CD4-positive, CD25-positive, alpha-beta regulatory T cell (primary cell): ENCODE data around the gene SPCS1. TPM values are rescaled to one million over a fixed set of nuclear protein-coding genes. Genes with fewer than 3 reads are reported as not detected.
"Not testable (repeated sequence)": the region's sequence is repeated elsewhere in the genome, so short reads cannot be mapped to it uniquely, and the experiment has no call there.

Source experiments
- ATAC-seq, 2 donors: fragments of 150-1000 bp; cut with Tn5 transposase; one replicate each; pipeline ENCODE4 v1.10.0; 2021; ENCODE audit warnings: low read depth in 2 of 2, moderate number of reproducible peaks in 2 of 2, moderate library complexity in 1 of 2
- DNase-seq, 3 donors: peaks; one replicate each; pipeline versions ENCODE4 v3.0.0 to v3.0.0-alpha.2; 2012 to 2022; ENCODE audit warnings: mixed read lengths in 1 of 3
- H3K27ac ChIP-seq: one replicate; pipeline ENCODE4 v1.7.0; 2013; ENCODE audit warnings: mild to moderate bottlenecking, low read length; ENCODE audit not compliant: insufficient read depth, poor library complexity, severe bottlenecking
- H3K27me3 ChIP-seq: one replicate; pipeline ENCODE4 v1.7.0; 2013; ENCODE audit warnings: low read length; ENCODE audit not compliant: control insufficient read depth, insufficient read depth
- H3K36me3 ChIP-seq: one replicate; pipeline ENCODE4 v1.7.0; 2013; ENCODE audit warnings: mild to moderate bottlenecking, low read length, moderate library complexity; ENCODE audit not compliant: control insufficient read depth, insufficient read depth
- H3K4me1 ChIP-seq: 2 replicates; pipeline ENCODE4 v1.7.0; 2013; ENCODE audit warnings: mild to moderate bottlenecking, low read length; ENCODE audit not compliant: insufficient read depth, control insufficient read depth, poor library complexity, severe bottlenecking
- H3K4me3 ChIP-seq: one replicate; pipeline ENCODE4 v1.7.0; 2013; ENCODE audit warnings: low read depth, mild to moderate bottlenecking, low read length, moderate library complexity
- H3K9me3 ChIP-seq, 2 experiments: 1 replicate in 1 of 2; 2 replicates in 1 of 2; pipeline ENCODE4 v1.7.0; 2013; ENCODE audit warnings: low read length in 2 of 2, mild to moderate bottlenecking in 1 of 2, moderate library complexity in 1 of 2; ENCODE audit not compliant: control insufficient read depth in 2 of 2
- H3K27ac Mint-ChIP-seq, 3 donors: one replicate each; pipeline ENCODE4 v1.8.0; 2020 to 2022; ENCODE audit warnings: mild to moderate bottlenecking in 3 of 3, mixed read lengths in 3 of 3, moderate library complexity in 2 of 3
- H3K27me3 Mint-ChIP-seq: one replicate; pipeline ENCODE4 v1.8.0; 2022; ENCODE audit warnings: mild to moderate bottlenecking, mixed read lengths
- H3K36me3 Mint-ChIP-seq: one replicate; pipeline ENCODE4 v1.8.0; 2020; ENCODE audit warnings: mixed read lengths
- H3K4me1 Mint-ChIP-seq, 4 donors: one replicate each; pipeline ENCODE4 v1.8.0; 2020 to 2022; ENCODE audit warnings: mixed read lengths in 4 of 4, mild to moderate bottlenecking in 1 of 4
- H3K4me3 Mint-ChIP-seq, 4 donors: one replicate each; pipeline ENCODE4 v1.8.0; 2020 to 2022; ENCODE audit warnings: mild to moderate bottlenecking in 4 of 4, mixed read lengths in 4 of 4, moderate library complexity in 3 of 4
- H3K9me3 Mint-ChIP-seq, 7 donors: one replicate each; pipeline ENCODE4 v1.8.0; 2020 to 2022; ENCODE audit warnings: mixed read lengths in 7 of 7, mild to moderate bottlenecking in 3 of 7, moderate library complexity in 2 of 7
- polyA plus RNA-seq, 4 donors: library from polyadenylated mRNA; unstranded; fragments of 300-500 nt; fragmentation: Illumina TruSeq; gene quantifications; one replicate each; pipeline ENCODE4 v1.2.3, GENCODE V29; 2021
- total RNA-seq: library from RNA; stranded (reverse); gene quantifications from one replicate; pipeline ENCODE4 v1.2.3, GENCODE V29; 2022

SPCS1 gene
- total and polyA plus RNA-seq, 5 donors from 2014 or later = 57.6 to 318 (median 307) TPM

DNA sequence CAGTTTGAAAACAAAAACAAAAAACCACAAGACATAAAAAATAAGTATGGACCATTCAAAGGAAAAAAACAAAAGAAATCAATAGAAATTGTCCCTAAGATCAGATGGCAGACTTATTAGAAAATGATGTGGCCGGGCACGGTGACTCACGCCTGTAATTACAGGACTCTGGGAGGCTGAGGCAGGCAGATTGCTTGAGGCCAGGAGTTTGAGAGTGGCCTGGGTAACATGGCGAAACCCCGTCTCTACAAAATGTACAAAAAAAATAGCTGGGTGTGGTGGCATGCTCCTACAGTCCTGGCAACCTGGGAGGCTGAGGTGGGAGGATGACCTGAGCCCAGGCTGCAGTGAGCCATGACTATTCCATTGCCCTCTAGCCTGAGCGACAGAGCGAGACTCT lies 16.6 kb downstream of the SPCS1 start:
- H3K36me3 ChIP-seq = no peaks in the 10 kb centered on the region
- H3K4me3 ChIP-seq = no peak overlapping the region
- Mint-ChIP-seq H3K36me3 (peaks cover 9% of the 10 kb centered on the region), H3K27me3 (no peaks in the 10 kb centered on the region), H3K4me3 (no peak overlapping the region), H3K9me3 (peaks cover 0 to 5% (median 0%) of the 10 kb centered on the region in 7 donors), H3K4me1 (peaks cover 10 to 22% (median 12%) of the 10 kb centered on the region in 4 donors), H3K27ac (peak overlapping the region in 1 of 3 donors; percentile 82)
- peaks cover 15% of the 10 kb centered on the region for H3K4me1 ChIP-seq
- DNase-seq (no peak), ATAC-seq (no peak)
- no peaks in the 10 kb centered on the region for H3K9me3 ChIP-seq
- no peaks in the 10 kb centered on the region for H3K27me3 ChIP-seq
- H3K27ac ChIP-seq = no peak overlapping the region

DNA sequence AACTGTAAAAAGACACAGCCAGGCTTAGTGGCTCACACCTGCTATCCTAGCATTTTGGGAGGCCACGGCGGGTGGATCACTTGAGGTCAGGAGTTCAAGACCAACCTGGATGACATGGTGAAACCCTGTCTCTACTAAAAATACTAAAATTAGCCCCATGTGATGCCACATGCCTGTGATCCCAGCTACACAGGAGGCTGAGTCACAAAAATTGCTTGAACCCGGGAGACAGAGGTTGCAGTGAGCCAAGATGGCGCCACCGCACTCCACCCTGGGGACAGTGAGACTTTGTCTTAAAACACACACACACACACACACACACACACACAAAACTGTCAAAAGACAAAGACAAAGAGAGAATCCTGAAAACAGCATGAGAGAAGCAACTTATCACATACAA lies 18.0 kb downstream of the SPCS1 start:
- ATAC-seq = no peak
- no peaks in the 10 kb centered on the region for H3K36me3 ChIP-seq
- Mint-ChIP-seq H3K27me3 (no peaks in the 10 kb centered on the region), H3K4me1 (peaks cover 10 to 22% (median 12%) of the 10 kb centered on the region in 4 donors), H3K9me3 (peaks cover 0 to 5% (median 1%) of the 10 kb centered on the region in 7 donors), H3K27ac (no peak overlapping the region), H3K36me3 (peaks cover 15% of the 10 kb centered on the region), H3K4me3 (no peak overlapping the region)
- H3K9me3 ChIP-seq = no peaks in the 10 kb centered on the region
- no peak overlapping the region for H3K4me3 ChIP-seq
- H3K4me1 ChIP-seq = peaks cover 15% of the 10 kb centered on the region
- H3K27ac ChIP-seq = no peak overlapping the region
- H3K27me3 ChIP-seq = no peaks in the 10 kb centered on the region
- DNase-seq = no peak

DNA sequence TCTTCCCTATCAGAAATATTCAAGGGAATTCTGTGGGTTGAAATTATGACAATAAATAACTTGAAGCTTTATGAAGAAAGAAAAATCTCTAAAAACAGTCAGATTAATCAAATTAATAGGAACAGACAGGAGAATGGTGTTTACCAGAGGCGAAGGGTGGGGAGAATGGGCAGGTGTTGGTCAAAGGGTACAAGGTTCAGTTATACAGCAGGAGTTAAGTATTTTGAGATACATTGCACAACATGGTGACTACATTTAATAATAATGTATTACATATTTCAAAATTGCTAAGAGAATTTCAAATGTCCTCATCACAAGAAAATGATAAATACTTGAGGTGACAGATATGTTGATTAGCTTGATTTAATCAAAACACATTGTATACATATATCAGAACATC lies 18.6 kb downstream of the SPCS1 start:
- Mint-ChIP-seq H3K4me1 (peaks cover 10 to 22% (median 12%) of the 10 kb centered on the region in 4 donors), H3K27ac (no peak overlapping the region), H3K4me3 (no peak overlapping the region), H3K27me3 (no peaks in the 10 kb centered on the region), H3K36me3 (peaks cover 18% of the 10 kb centered on the region), H3K9me3 (peaks cover 0 to 6% (median 3%) of the 10 kb centered on the region in 7 donors)
- DNase-seq (no peak), ATAC-seq (no peak)
- H3K4me3 ChIP-seq = no peak overlapping the region
- H3K36me3 ChIP-seq = no peaks in the 10 kb centered on the region
- H3K4me1 ChIP-seq = peaks cover 15% of the 10 kb centered on the region
- no peaks in the 10 kb centered on the region for H3K27me3 ChIP-seq
- peaks cover 0 to 6% of the 10 kb centered on the region in 2 experiments for H3K9me3 ChIP-seq
- no peak overlapping the region for H3K27ac ChIP-seq

DNA sequence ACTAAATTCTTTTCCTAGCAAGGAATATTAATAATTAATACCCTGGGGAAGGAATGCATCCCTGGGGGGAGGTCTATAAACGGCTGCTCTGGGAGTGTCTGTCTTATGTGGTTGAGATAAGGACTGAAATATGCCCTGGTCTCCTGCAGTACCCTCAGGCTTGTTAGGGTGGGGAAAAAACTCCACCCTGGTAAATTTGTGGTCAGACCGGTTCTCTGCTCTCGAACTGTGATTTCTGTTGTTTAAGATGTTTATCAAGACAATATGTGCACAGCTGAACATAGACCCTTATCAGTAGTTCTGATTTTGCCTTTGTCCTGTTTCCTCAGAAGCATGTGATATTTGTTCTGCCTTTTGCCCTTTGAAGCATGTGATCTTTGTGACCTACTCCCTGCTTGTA lies 22.8 kb downstream of the SPCS1 start:
- H3K27me3 Mint-ChIP-seq, DNase-seq, H3K4me1 ChIP-seq, H3K4me3 ChIP-seq, H3K4me1 Mint-ChIP-seq, H3K27me3 ChIP-seq, H3K27ac Mint-ChIP-seq, H3K27ac ChIP-seq, H3K4me3 Mint-ChIP-seq, ATAC-seq: not testable (repeated sequence)
- H3K36me3 ChIP-seq = peaks cover 24% of the 10 kb centered on the region
- Mint-ChIP-seq H3K36me3 (peaks cover 43% of the 10 kb centered on the region), H3K9me3 (peaks cover 0 to 26% (median 9%) of the 10 kb centered on the region in 7 donors)
- H3K9me3 ChIP-seq = peaks cover 0 to 12% of the 10 kb centered on the region in 2 experiments

DNA sequence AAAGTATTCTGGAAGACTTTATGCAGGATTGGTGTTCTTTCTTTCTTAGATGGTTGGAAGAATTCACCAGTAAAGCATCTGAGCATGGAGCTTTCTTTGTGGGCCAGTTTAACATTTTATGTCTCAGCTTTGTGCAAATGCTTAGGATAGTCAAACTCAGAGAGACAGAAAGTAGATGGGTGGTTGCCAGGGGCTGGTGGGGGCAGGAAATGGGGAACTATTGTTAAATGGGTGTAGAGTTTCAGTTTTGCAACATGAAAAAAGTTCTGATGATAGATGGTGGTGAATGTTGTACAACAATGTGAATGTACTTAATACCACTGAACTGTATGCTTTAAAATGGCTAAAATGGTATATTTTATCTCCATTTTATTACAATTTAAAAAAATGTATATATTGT lies 24.8 kb downstream of the SPCS1 start:
- Mint-ChIP-seq H3K27me3 (no peaks in the 10 kb centered on the region), H3K9me3 (peaks cover 0 to 26% (median 9%) of the 10 kb centered on the region in 7 donors), H3K36me3 (peaks cover 52% of the 10 kb centered on the region), H3K27ac (no peak overlapping the region), H3K4me1 (peaks cover 0 to 7% (median 0%) of the 10 kb centered on the region in 4 donors), H3K4me3 (no peak overlapping the region)
- no peak overlapping the region for H3K27ac ChIP-seq
- H3K4me3 ChIP-seq = no peak overlapping the region
- no peak for ATAC-seq
- H3K9me3 ChIP-seq = peaks cover 0 to 12% of the 10 kb centered on the region in 2 experiments
- peaks cover 26% of the 10 kb centered on the region for H3K36me3 ChIP-seq
- H3K4me1 ChIP-seq = no peaks in the 10 kb centered on the region
- no peaks in the 10 kb centered on the region for H3K27me3 ChIP-seq
- peak in 1 of 3 donors; percentile 38 for DNase-seq

DNA sequence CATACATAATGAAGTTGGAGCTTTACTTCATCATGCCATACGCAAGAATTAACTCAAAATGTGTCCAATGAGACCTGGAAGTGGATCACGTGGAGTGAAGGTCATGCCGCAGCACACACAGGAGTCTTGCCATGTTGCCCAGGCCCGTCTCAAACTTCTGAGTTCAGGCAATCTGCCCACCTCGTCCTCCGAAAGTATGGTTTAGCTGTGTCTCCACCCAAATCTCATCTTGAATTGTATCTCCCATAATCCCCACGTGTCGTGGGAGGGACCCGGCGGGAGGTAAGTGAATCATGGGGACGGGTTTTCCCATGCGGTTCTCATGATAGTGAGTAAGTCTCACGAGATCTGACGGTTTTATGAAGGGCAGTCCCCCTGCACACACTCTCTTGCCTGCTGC lies 25.7 kb downstream of the SPCS1 start:
- H3K4me1 Mint-ChIP-seq = peaks cover 0 to 7% (median 0%) of the 10 kb centered on the region in 4 donors

DNA sequence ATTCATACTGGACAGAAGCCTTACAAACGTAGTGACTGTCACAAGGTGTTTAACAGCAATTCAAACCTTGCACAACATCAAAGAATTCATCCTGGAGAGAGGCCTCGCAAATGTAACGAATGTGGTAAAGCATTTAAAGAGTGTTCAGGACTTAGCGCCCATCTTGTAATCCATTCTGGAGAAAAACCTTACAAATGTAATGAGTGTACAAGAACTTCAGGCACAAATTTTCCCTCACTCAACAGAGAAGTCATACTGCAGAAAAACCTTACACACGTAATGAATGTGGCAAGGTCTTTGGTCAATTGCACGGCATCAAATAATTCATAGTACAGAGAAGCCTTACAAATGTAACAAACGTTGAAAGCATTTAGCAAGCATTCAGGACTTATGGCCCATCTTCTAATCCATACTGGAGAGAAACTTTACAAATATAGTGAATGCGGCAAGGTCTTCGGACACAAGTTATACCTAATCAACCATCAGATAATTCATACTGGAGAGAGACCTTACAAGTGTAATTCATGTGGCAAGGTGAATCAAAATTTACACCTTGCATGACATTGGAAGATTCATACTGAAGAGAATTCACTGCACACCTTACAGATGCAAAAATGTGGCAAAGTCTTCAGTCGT lies 27.5 kb downstream of the SPCS1 start:
- Histone ChIP-seq H3K9me3 (peaks cover 0 to 12% of the 10 kb centered on the region in 2 experiments), H3K4me1 (no peaks in the 10 kb centered on the region), H3K36me3 (peaks cover 33% of the 10 kb centered on the region), H3K27ac (no peak overlapping the region), H3K27me3 (no peaks in the 10 kb centered on the region), H3K4me3 (no peak overlapping the region)
- Mint-ChIP-seq H3K36me3 (peaks cover 57% of the 10 kb centered on the region), H3K4me3 (no peak overlapping the region), H3K27me3 (no peaks in the 10 kb centered on the region), H3K9me3 (peaks cover 0 to 25% (median 7%) of the 10 kb centered on the region in 7 donors), H3K27ac (no peak overlapping the region), H3K4me1 (peaks cover 0 to 7% (median 2%) of the 10 kb centered on the region in 4 donors)
- DNase-seq = no peak
- ATAC-seq = no peak

More for the DNA sequence above, 25.7 kb downstream of the SPCS1 start:
- Histone ChIP-seq H3K36me3 (peaks cover 29% of the 10 kb centered on the region), H3K4me3 (no peak overlapping the region), H3K9me3 (peaks cover 0 to 12% of the 10 kb centered on the region in 2 experiments), H3K27me3 (no peaks in the 10 kb centered on the region), H3K27ac (no peak overlapping the region), H3K4me1 (no peaks in the 10 kb centered on the region)
- Mint-ChIP-seq H3K9me3 (peaks cover 0 to 26% (median 7%) of the 10 kb centered on the region in 7 donors), H3K27ac (no peak overlapping the region), H3K36me3 (peaks cover 57% of the 10 kb centered on the region), H3K27me3 (no peaks in the 10 kb centered on the region), H3K4me3 (no peak overlapping the region)
- ATAC-seq (no peak), DNase-seq (no peak)

DNA sequence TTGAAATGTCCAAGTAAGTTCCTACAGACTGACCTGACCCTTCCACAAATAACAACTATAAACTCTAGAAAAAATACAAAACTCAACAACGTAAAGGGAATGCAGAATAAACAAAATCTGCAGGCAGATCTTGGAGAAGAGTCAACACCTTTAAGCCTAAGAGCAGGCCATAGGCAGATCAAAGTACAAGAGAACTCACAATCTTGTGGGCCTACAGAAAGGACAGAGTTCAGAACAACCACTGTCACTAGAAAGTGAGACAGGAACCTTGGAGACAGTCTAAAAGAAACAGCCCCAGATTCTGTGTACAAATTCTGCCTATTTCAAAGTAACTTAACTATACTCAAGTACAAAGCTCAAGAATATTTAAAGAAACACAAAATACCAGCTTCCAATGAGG lies 33.8 kb downstream of the SPCS1 start:
- Mint-ChIP-seq H3K4me1 (peaks cover 0 to 9% (median 0%) of the 10 kb centered on the region in 4 donors), H3K9me3 (no peaks in the 10 kb centered on the region), H3K27ac (peak overlapping the region in 1 of 3 donors; percentile 62), H3K27me3 (no peaks in the 10 kb centered on the region), H3K36me3 (peaks cover 30% of the 10 kb centered on the region), H3K4me3 (no peak overlapping the region)
- no peak for DNase-seq
- H3K4me3 ChIP-seq = no peak overlapping the region
- no peak overlapping the region for H3K27ac ChIP-seq
- H3K27me3 ChIP-seq = no peaks in the 10 kb centered on the region
- H3K36me3 ChIP-seq = peaks cover 45% of the 10 kb centered on the region
- H3K4me1 ChIP-seq = no peaks in the 10 kb centered on the region
- ATAC-seq = no peak
- no peaks in the 10 kb centered on the region for H3K9me3 ChIP-seq
